Activated CD4-positive, alpha-beta T cell treated with anti-CD3 and anti-CD28 coated beads, Interleukin-2, Interleukin-6, amounts not matched to agents 100 ng/mL and 50 ng/mL, durations not matched to agents 16 hours and 8 hours (primary cell): Measurements from ENCODE around the gene OR10V1.
"Not testable (repeated sequence)": the region's sequence is repeated elsewhere in the genome, so short reads cannot be mapped to it uniquely, and the experiment has no call there.

ENCODE experiments used
- DNase-seq: peaks from one replicate; pipeline ENCODE4 v3.0.0-alpha.2; 2020

Gene OR10V1

DNA sequence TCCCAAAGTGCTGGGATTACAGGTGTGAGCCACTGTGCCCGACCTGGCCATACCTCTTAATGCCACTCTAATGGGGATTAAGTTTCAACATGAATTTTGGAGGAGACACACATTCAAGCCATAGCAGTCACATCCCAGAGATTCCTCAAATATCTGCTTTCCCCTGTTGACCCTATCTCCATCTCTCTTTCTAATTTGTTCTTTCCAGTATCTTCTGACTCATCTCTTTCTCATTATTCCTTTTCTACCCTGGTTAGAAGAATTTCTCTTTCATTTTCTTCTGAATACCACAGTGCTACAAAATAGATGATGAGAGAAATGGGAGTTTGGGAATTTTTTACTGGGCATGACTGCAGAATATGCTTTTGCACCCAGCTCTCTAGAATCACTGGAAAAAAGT is 5.1 kb downstream of the OR10V1 start:
- DNase-seq = no peak

DNA sequence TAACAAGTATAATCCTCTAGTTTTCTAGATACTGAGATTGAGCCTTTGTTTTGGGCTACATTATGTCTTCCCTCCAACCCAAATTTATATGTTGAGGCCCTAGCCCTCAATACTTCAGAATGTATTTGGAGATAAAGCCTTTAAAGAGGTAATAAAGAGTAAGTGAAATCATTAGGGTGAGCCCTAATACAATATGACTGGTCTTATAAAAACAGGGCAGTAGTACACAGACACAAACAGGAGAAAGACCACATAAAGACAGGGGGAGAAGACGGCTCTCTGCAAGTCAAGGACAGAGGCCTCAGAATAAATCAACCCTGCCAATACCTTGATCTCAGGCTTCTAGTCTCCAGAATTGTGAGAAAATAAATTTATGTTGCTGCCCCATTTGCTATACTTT is 6.3 kb downstream of the OR10V1 start:
- DNase-seq = no peak

DNA sequence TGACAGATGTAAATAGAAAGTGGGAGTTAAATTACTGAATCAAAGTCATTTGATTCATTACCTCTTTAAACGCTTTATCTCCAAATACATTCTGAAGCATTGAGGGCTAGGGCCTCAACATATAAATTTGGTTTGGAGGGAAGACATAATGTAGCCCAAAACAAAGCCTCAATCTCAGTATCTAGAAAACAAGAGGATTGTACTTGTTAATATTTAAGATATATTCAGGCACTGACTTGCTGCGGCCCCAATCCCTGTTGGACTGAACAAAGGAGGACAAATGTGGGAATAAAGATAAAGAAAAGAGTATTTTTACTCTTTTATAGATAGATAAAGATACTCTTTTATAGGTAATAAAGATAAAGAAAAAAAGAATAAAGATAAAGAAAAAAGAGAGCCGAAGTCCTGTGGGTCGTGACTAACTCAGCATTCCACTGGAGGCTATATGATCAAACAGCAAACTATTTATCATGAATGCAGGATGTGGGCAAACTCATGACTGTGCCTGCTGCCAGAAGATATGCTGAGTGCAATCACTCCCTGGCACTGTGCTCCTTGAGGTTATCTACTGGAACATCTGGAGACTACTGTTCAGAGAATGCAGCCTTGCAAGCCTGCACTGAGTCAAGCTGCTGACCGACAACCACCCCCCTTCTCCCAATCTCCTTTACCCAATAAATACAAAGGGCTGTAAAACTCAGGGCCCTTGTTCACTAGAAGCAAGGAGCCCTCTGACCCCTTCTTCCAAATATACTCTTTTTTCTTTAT is 6.9 kb downstream of the OR10V1 start:
- DNase-seq = no peak

DNA sequence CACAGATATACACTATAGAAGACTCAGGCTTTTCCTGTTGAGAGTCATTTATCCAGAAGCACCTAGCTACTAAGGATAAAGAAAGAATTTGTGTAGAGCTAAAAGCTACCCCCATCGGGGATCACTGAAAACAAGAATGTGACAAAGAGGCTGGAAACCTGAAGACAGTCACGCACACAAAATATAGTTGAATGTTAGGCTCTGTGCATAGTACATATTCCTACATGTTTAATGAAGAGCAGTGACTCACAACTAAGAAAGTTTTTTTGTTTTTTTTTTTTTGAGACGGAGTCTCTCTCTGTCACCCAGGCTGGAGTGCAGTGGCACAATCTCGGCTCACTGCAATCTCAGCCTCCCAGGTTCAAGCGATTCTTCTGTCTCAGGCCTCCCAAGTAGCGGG is 8.4 kb downstream of the OR10V1 start:
- no peak for DNase-seq

DNA sequence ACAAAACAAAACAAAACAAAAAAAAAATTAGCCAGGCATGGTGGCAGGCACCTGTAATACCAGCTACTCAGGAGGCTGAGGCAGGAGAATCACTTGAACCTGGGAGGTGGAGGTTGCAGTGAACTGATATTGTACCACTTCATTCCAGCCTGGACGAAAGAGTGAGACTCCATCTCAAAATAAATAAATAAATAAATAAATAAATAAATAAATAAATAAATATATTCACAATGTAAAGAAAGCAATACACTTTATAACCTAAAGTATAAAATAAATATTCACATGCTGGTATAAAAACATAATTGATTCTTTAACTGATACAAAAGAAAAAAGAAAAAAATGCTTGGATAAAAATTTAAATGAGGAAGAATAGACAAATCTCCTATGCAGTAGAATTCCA is 10.1 kb downstream of the OR10V1 start:
- not testable (repeated sequence) for DNase-seq

DNA sequence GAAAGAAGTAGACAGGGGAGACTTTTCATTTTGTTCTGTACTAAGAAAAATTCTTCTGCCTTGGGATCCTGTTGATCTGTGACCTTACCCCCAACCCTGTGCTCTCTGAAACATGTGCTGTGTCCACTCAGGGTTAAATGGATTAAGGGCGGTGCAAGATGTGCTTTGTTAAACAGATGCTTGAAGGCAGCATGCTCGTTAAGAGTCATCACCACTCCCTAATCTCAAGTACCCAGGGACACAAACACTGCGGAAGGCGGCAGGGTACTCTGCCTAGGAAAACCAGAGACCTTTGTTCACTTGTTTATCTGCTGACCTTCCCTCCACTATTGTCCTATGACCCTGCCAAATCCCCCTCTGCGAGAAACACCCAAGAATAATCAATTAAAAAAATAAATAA is 13.5 kb downstream of the OR10V1 start:
- DNase-seq = not testable (repeated sequence)

DNA sequence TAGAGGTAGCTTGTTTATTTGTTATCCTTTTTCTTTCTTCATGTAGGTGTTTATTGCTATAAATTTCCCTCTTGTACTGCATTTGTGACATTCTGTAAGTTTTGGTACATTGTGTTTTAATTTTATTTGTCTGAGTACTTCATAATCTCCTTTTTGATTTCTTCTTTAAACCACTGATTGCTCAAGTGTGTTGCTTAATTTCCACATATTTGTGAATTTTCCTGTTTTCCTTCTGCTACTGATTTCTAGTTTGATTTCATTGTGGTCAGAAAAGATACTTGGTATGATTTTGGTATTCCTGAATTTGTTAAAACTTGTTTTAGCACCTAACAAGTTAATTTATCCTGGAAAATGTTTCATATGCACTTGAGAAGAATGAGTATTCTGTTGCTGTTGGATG is 15.1 kb downstream of the OR10V1 start:
- no peak for DNase-seq

DNA sequence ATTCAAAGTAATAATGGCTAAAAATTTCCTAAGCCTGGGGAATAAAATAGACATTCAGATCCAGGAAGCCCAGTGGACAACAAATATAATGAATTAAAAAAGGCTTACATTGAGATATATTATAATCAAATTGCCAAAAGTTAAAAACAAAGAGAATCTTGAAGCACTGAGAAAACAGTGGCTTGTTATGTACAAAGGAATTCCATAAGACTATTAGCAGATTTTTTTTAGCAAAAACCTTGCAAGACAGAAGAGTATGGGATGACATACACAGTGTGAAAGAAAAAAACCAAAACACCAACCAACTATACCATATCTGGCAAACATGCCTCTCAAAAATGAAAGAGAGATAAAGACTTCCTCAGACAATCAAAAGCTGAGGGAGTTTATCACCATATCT is 20.7 kb downstream of the OR10V1 start:
- no peak for DNase-seq

DNA sequence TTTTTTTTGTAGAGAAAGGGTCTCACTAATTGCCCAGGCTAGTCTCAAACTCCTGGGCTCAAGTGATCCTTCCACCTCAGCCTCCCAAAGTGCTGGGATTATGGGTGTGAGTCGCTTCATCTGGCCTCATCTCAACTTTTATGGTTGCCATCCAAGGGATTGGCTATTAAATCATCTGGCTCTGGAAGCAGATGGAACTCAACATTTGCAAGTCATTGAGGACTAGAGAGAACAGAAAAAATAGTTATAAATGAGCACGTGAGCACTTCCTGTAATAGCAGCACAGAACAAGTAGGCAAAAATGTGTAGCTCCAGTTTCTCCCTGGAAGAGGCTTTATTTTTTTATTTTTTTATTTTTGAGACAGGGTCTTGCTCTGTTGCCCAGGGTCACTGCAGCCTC is 22.5 kb downstream of the OR10V1 start:
- no peak for DNase-seq

DNA sequence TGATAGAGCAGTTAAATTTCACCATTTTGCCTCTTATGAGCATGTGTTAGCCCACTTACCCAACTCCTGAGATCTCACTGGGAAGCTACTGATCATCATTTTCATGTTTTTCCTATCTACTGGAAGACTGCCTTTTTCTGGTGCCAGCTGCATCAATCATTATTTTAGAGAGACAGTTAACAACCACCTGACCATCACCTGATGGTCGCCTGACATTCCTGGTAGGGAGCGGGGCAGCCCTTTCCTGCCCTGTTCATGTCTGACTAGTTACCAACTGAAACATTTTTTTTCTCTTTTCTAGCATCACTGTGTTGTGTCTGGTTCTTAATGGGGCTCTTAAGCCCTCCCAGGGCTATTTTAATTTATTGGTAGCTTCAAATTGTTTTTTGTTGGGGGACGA is 24.6 kb downstream of the OR10V1 start:
- DNase-seq = no peak

DNA sequence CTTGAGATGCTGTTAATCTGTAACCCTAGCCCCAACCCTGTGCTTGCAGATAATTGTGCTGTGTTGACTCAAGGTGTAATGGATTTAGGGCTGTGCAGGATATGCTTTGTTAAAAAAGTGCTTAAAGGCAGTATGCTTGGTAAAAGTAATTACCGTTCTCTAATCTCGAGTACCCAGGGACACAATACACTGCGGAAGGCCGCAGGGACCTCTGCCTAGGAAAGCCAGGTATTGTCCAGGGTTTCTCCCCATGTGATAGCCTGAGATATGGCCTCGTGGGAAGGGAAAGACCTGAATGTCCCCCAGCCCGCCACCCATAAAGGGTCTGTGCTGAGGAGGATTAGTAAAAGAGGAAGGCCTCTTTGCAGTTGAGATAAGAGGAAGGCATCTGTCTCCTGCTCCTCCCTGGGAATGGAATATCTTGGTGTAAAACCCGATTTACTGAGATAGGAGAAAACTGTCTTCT is 32.4 kb downstream of the OR10V1 start:
- DNase-seq = not testable (repeated sequence)

DNA sequence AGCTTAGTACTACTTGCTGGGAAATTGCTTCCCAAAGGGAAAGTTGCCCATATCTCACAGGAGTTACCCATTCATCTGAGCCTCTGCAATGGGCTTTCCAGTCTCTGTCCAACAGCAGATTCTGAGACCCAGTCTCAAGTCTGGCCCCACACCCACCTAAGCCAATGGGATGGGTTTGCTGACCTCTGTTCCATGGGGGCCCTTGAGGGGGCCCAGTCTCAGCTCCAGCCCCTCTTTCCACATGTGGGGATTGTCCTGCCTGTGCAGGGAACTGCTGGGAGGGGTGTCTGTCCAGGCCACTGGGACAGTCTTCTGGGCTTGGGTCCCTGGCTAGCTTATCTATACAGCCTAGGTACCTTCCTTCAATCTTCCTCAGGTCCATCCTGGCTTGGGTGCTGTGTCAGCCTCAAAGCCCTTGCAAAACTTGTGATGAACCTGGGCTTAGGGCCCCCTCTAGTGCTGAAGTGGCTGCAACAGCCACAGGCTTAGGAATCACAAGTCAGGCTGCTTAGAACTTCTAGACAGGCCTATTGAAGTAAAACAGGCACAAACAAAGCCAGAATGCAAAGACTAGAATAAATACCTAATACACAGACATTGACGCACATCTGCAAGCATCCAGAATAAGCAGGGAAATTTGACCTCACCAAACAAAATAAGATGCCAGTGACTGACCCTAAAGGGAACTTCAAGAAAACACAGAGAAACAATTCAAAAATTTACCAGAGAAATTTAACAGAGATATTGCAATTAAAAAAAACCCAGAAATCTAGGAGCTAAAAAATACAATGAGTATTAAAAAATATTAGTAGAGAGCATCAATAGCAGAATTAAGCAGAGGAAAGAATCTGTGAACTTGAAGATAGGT is 33.1 kb downstream of the OR10V1 start:
- peak; percentile 69 for DNase-seq

DNA sequence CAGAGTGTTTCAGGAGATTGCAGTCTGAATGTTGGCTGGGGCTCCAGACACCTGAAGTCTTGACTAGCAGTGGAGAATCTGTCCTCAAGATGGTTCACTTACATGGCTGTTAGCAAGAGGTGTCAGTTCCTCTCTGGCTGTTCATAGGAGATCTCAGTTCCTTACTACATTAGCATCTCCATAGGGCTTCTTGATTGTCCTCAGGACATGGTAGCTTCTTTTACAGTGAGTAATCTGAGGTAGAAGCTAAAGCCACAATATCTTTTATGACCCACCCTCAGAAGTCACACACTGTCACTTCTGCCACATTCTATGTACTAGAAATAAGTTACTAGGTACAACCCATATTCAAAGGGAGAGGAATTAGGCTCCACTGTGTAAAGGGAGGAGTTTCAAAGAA is 34.3 kb downstream of the OR10V1 start:
- no peak for DNase-seq

DNA sequence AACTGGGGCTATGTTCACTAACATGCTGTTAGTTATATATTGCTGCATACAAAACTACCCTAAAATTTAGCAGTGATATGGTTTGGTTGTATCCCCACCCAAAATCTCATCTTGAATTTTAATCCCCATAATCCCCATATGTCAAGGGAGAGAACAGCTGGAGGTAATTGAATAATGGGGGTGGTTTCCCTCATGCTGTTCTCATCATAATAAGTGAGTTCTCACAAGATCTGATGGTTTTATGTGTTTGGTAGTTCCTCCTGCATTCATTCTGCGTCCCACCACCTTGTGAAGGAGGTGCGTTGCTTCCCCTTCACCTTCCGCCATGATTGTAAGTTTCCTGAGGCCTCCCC is 34.9 kb downstream of the OR10V1 start:
- no peak for DNase-seq

DNA sequence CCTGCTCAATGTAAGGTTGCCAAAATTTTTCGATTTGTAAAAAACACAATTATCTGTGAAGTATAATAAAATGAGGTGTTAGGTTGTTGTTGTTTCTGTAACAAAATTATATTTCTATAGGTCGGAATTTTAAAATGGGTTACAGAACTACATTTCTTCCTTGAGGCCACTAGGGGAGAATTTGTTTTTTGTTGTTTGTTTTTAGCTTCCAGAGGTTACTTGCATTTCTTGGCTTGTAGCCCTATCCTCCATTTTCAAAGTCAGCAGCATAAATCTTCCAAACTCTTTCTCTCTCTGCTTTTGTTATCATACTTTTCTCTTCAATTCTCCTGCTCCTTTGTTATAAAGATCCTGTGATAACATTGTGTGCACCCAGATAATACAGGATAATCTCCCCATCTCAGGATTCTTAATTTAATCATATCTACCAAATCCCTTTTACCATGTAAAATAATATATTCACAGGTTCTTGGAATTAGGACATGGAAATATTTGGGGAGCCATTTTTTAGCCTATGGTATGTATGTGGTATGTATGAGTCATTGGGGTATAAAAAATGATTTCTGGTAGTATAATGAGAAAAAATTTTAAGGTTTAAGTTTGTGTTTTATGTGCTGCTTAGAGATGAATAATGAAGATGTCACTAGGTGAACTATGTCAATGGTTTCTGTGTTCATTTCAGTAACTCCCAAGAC is 35.4 kb downstream of the OR10V1 start:
- DNase-seq = no peak

DNA sequence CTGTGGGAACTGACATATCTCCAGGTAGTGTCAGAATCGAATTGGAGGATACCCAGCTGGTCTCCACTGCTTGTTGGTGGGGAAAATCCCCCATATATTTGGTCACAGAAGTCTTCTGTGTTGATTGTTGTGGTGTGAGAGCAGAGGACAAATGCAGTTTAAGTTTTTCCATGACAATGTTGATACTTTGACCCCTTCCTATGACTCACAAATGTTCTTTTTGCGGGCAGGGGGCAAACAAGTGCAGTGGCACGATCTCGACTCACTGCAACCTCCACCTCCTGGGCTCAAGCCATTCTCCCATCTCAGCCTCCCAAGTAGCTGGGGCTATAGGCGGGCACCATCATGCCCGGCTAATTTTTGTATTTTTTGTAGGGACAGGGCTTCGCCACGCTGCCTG is 37.4 kb downstream of the OR10V1 start:
- DNase-seq = no peak

DNA sequence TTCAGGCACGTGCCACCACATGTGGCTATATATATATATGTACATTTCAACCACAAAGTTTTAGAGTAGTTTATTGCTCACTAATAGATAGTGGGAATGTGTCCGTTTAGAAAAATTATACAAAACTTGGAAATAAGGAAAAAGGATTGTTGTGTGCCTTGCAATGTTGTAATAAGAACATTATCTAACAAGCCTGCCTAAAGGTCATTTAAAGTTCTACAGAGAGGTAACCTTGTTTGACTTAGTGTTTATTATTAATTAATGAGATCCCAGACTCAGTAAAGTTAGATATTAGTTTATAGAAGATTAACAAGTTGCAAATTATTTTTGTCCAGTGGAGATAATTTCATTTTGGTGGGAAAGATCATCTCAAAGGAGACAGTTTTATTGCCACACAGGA is 39.4 kb downstream of the OR10V1 start:
- no peak for DNase-seq

DNA sequence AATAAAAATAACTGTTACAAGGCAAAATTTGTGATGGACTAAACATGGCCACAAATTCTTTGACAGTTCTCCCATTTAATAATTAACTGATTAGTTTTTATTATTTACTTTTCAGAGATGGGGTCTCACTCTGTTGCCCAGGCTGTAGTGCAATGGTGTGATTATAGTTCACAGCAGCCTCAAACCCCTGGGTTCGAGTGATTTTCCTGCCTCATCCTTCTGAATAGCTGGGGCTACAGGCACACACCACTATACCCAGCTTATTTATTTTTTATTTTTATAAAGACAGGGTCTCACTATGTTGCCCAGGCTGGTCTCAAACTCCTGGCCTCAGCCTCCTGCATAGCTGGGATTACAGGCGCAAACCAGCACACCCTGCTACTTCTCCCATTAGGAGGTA is 40.4 kb downstream of the OR10V1 start:
- no peak for DNase-seq

DNA sequence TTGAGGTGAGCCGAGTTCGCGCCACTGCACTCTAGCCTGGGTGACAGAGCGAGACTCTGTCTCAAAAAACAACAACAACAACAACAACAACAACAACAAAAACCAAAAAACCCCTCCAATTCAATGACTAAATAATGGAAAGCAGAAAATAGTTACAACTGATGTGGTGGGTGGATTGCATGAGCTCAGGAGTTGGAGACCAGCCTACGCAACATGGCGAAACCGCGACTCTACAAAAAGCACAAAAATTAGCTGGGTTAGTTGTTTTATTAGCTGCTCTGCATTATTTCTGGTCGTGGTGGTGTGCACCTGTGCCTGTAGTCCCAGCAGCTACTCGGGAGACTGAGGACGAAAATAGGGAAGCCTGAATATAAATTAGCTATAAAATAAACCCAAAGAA is 42.2 kb downstream of the OR10V1 start:
- DNase-seq = no peak

DNA sequence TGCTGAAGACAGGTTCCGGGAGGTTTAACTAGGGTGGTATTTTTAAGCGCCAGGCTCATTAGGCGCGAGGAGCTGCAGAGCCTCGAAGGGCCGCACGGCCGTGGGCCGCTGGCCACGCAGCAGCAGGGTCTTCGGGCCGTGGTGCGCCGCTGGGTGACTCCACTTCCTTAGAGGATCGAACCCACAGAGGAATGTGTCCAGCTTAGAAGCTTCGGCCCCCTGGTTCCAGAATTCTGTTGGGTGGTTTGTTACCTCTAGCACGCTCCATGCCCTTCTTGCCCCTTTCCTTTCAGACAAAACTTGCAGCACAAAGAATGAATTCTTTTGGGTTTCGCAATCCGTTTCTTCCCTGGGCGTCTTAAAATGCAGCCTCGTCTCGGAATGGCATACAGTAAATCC is 44.0 kb downstream of the OR10V1 start:
- DNase-seq = no peak

DNA sequence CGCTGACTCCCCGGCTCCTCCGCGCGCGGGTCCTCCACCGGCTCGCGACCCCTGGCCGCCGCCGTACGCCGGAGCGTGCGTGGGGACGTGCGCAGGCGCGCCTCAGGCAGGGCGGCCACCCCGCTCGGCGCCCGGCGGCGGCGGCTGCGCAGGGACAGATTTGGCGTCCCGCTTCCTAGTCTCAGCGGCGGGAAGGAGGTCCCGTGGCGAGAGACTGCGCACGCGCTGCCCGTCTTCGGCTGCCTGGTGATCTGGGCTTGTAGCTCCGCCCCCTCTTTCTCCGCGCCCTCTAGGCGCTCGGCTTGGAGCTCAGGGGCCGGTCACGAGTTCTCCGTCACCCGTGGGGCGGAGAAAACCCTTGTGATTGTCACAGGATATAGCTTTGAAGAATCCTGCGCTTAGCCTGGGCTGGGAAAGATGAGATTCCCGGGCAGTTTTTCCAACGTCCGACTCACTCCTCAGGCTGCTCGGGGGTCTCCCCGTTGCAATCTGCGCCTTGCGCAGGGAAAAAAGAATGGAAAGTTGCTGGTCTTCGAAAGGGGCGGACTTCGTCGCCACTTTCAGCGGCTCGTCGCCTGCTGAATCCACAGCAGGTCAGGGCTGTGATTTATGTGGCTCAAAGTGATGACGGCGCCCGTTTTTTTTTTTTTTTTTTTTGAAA is 44.6 kb downstream of the OR10V1 start, which contains the start of gene PATL1:
Gene PATL1, minus strand, starts transcription at position 88 of the 661 bp plus-strand sequence. CDS start 142 bp downstream, outside the sequence.
- peak; percentile 99 for DNase-seq

DNA sequence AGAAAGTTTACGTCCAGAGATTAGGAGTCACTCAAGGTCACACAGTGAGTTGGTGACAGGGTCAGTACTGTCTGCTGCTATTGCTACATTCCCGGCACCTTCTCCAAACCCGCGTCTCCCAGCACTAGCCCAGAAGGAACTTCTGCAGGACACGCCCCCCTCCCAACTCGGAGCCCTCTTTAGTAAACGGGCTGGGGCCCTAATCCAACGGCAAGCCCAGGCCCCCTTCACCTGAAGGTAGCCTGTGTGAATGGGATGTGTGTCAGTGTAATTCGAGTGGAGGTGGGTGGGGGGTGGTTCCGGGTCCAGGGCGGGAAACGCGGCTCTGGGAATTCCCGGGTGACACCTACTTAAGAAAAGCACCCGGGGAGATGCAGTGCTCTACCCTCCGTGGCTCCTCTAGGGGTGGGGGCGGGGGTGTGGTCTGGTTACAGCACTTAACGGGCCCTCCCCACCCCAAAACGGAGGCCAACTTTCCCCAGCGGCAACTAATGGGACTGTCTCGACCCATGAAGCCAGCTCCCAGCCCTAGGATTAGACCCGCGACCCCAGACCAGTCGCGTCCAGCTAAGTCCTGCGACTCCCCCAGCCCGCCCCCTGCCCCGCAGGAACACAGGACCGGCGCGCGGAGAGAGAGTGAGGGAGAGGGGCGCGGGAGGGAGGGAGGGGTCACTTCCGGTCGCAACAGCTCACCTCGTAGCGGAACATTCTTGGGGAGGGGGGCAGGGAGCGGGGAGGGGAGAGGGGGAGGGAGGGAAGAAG is 45.3 kb downstream of the OR10V1 start:
- peak; percentile 53 for DNase-seq
